PC-3 (cell line): Measurements from ENCODE around the gene BMP2. TPM values are rescaled to one million over a fixed set of nuclear protein-coding genes. Genes with fewer than 3 reads are reported as not detected.

Experiments used
- ATAC-seq: fragments of 200-7000 bp; cut with Tn5 transposase; 2 replicates; pipeline ENCODE4 v1.9.1; 2020; ENCODE audit warnings: mild to moderate bottlenecking, moderate library complexity
- BruUV-seq: library from RNA; stranded (reverse); fragments of 400-500 nt; replicated peaks from 2 replicates; lab custom pipeline; 2021; lab: Mats Ljungman, UMichigan
- CTCF ChIA-PET: fragments of 300-600 bp; sonication (Branson Sonifier 250); formaldehyde crosslinking; loops from one replicate; lab custom pipeline; 2022; ENCODE audit warnings: antibody characterized with exemption; lab: Charles Lee
- POLR2A ChIA-PET: fragments of 300-600 bp; sonication (Branson Sonifier 250); formaldehyde crosslinking; loops from one replicate; lab custom pipeline; 2022; ENCODE audit warnings: antibody characterized with exemption; ENCODE audit not compliant: unreplicated experiment; lab: Charles Lee
- DNase-seq: peaks from one replicate; pipeline ENCODE4 v3.0.0-alpha.2; 2015
- H2AFZ ChIP-seq: fragments of 300-600 bp; sonication (generic); 2 replicates; pipeline ENCODE4 v1.6.0; 2016; ENCODE audit warnings: antibody characterized with exemption, low read length
- H3F3A ChIP-seq: fragments of 300-600 bp; sonication (generic); one replicate; pipeline ENCODE4 v1.6.0; 2017; ENCODE audit warnings: antibody characterized with exemption, low read length, control low read depth, mild to moderate bottlenecking; ENCODE audit not compliant: unreplicated experiment
- H3K27ac ChIP-seq: fragments of 300-600 bp; sonication (generic); 2 replicates; pipeline ENCODE4 v1.5.1; 2016; ENCODE audit warnings: mild to moderate bottlenecking, low read length
- H3K27me3 ChIP-seq: fragments of 300-600 bp; sonication (generic); 2 replicates; pipeline ENCODE4 v1.6.1; 2016; ENCODE audit warnings: low read length, mixed read lengths
- H3K36me3 ChIP-seq: fragments of 300-600 bp; sonication (generic); 2 replicates; pipeline ENCODE4 v1.6.1; 2016; ENCODE audit warnings: low read depth, mixed run types, low read length, mixed read lengths
- H3K4me1 ChIP-seq: fragments of 300-600 bp; sonication (generic); 2 replicates; pipeline ENCODE4 v1.5.1; 2016; ENCODE audit warnings: low read length; ENCODE audit not compliant: insufficient read depth
- H3K4me2 ChIP-seq: fragments of 300-600 bp; sonication (generic); 2 replicates; pipeline ENCODE4 v1.6.0; 2016; ENCODE audit warnings: low read length
- H3K4me3 ChIP-seq: fragments of 300-600 bp; sonication (generic); 2 replicates; pipeline ENCODE4 v1.5.1; 2016; ENCODE audit warnings: mild to moderate bottlenecking, low read length, mixed read lengths
- H3K79me2 ChIP-seq: fragments of 300-600 bp; sonication (generic); 2 replicates; pipeline ENCODE4 v1.6.1; 2017; ENCODE audit warnings: low read length, mixed read lengths
- H3K9ac ChIP-seq: fragments of 300-600 bp; sonication (generic); 2 replicates; pipeline ENCODE4 v1.6.0; 2016; ENCODE audit warnings: mild to moderate bottlenecking, low read length
- H3K9me2 ChIP-seq: fragments of 300-600 bp; sonication (generic); replicated peaks from 2 replicates; pipeline ENCODE4 v1.6.1; 2016; ENCODE audit warnings: mixed run types, low read length, mixed read lengths
- H3K9me3 ChIP-seq: fragments of 300-600 bp; sonication (generic); 2 replicates; pipeline ENCODE4 v1.6.1; 2016; ENCODE audit warnings: low read length, mixed read lengths
- H4K20me1 ChIP-seq: fragments of 300-600 bp; sonication (generic); 2 replicates; pipeline ENCODE4 v1.6.1; 2016; ENCODE audit warnings: low read length, mixed read lengths
- CTCF ChIP-seq: fragments of 300-600 bp; sonication (generic); conservative IDR thresholded peaks from 2 replicates; pipeline ENCODE4 v1.5.1; 2017; ENCODE audit warnings: antibody characterized with exemption, low read depth, mild to moderate bottlenecking, low read length
- EZH2 ChIP-seq: fragments of 300-600 bp; sonication (generic); IDR thresholded peaks from one replicate; pipeline ENCODE4 v1.6.1; 2017; ENCODE audit warnings: antibody characterized with exemption, mild to moderate bottlenecking, low read length; ENCODE audit not compliant: unreplicated experiment
- EZH2phosphoT487 ChIP-seq: fragments of 300-600 bp; sonication (generic); IDR thresholded peaks from 2 replicates; pipeline ENCODE4 v1.6.1; 2018; ENCODE audit warnings: mild to moderate bottlenecking, antibody characterized with exemption, low read length, borderline replicate concordance
- intact Hi-C: fragments of 100-400 bp; cut with micrococcal nuclease; formaldehyde crosslinking; loops from 2 replicates; pipeline ENCODE4 v1.9.0; 2023
- total RNA-seq: library from RNA; depleted of rRNA; stranded (reverse); fragments of >200 nt; gene quantifications from 2 replicates; pipeline ENCODE4 v1.2.3, GENCODE V29; 2014

BMP2 gene
- total RNA-seq, 1 experiment from 2014 or later = 0.73 TPM

- no peak overlapping the region for H3K9ac ChIP-seq
- intact Hi-C loops = no loop called here
- no peaks in the 10 kb centered on the region for H3K36me3 ChIP-seq
- no peak for TF ChIP-seq EZH2
- TF ChIP-seq CTCF = no peak
- no peak for TF ChIP-seq EZH2phosphoT487
- no peaks in the 10 kb centered on the region for H3K79me2 ChIP-seq
- DNase-seq (no peak), ATAC-seq (no peak)
- no peak overlapping the region for H2AFZ ChIP-seq
- no peak overlapping the region for H3K4me2 ChIP-seq
- POLR2A ChIA-PET = no interaction called here
- CTCF ChIA-PET = no interaction called here
- no peaks in the 10 kb centered on the region for H4K20me1 ChIP-seq
- no peak overlapping the region for H3K4me3 ChIP-seq
- no peaks in the 10 kb centered on the region for H3K4me1 ChIP-seq
- H3K9me2 ChIP-seq = no peaks in the 10 kb centered on the region
- H3K27me3 ChIP-seq = peaks cover 77% of the 10 kb centered on the region
- H3K27ac ChIP-seq = no peak overlapping the region
- H3F3A ChIP-seq = no peaks in the 10 kb centered on the region
- BruUV-seq = no TSS peak
- no peaks in the 10 kb centered on the region for H3K9me3 ChIP-seq
Observed at GRCh38 chr20:6750438-6750837, 17.0 kb upstream of the BMP2 start.

GRCh38 chr20:6756693-6757595 lies 10.5 kb upstream of the BMP2 start:
- H3K79me2 ChIP-seq = no peaks in the 10 kb centered on the region
- ATAC-seq (no peak), DNase-seq (no peak)
- no peak overlapping the region for H3K27ac ChIP-seq
- no TSS peak for BruUV-seq
- H4K20me1 ChIP-seq = no peaks in the 10 kb centered on the region
- ChIA-PET POLR2A (no interaction called here), CTCF (no interaction called here)
- H3K4me2 ChIP-seq = no peak overlapping the region
- H3K27me3 ChIP-seq = peaks cover 47% of the 10 kb centered on the region
- no peaks in the 10 kb centered on the region for H3F3A ChIP-seq
- no peaks in the 10 kb centered on the region for H3K9me2 ChIP-seq
- H3K4me3 ChIP-seq = no peak overlapping the region
- H3K4me1 ChIP-seq = no peaks in the 10 kb centered on the region
- no peaks in the 10 kb centered on the region for H3K9me3 ChIP-seq
- TF ChIP-seq CTCF (no peak), EZH2phosphoT487 (no peak), EZH2 (no peak)
- intact Hi-C loops = no loop called here
- H3K9ac ChIP-seq = no peak overlapping the region
- no peaks in the 10 kb centered on the region for H3K36me3 ChIP-seq
- no peak overlapping the region for H2AFZ ChIP-seq

GRCh38 chr20:6764619-6765018 lies 2.9 kb upstream of the BMP2 start:
- H3K36me3 ChIP-seq = no peaks in the 10 kb centered on the region
- H3F3A ChIP-seq = no peaks in the 10 kb centered on the region
- no peak for DNase-seq
- BruUV-seq = no TSS peak
- H3K4me3 ChIP-seq = no peak overlapping the region
- no peak overlapping the region for H3K4me2 ChIP-seq
- TF ChIP-seq EZH2phosphoT487 (no peak), CTCF (no peak), EZH2 (no peak)
- intact Hi-C loops = loop anchor here (1.0 to 10.0 kb wide), 4 partner anchors 499 to 1095 kb away; no protein-coding TSS in a partner anchor
- no peaks in the 10 kb centered on the region for H3K9me3 ChIP-seq
- H2AFZ ChIP-seq = no peak overlapping the region
- H3K9me2 ChIP-seq = no peaks in the 10 kb centered on the region
- POLR2A ChIA-PET = no interaction called here
- no peak for ATAC-seq
- no peaks in the 10 kb centered on the region for H3K79me2 ChIP-seq
- no peaks in the 10 kb centered on the region for H3K4me1 ChIP-seq
- H3K27me3 ChIP-seq = peaks cover 46% of the 10 kb centered on the region
- CTCF ChIA-PET = no interaction called here
- H4K20me1 ChIP-seq = no peaks in the 10 kb centered on the region
- H3K27ac ChIP-seq = no peak overlapping the region
- H3K9ac ChIP-seq = no peak overlapping the region
